Neural progenitor cell (in vitro differentiated cells): Measurements from ENCODE around the gene OR13C2.

ENCODE experiments used
- EZH2 ChIP-seq: fragments of 200-600 bp; sonication (generic); IDR thresholded peaks from 2 replicates; pipeline ENCODE4 v1.6.1; 2017; ENCODE audit warnings: antibody characterized with exemption, mild to moderate bottlenecking, moderate library complexity
- TF ChIP-seq, protein P1 (sequence below): fragments of 200-600 bp; sonication (generic); IDR thresholded peaks from 2 replicates; pipeline ENCODE4 v1.5.1; 2017; ENCODE audit warnings: antibody characterized with exemption, mild to moderate bottlenecking

DNA sequence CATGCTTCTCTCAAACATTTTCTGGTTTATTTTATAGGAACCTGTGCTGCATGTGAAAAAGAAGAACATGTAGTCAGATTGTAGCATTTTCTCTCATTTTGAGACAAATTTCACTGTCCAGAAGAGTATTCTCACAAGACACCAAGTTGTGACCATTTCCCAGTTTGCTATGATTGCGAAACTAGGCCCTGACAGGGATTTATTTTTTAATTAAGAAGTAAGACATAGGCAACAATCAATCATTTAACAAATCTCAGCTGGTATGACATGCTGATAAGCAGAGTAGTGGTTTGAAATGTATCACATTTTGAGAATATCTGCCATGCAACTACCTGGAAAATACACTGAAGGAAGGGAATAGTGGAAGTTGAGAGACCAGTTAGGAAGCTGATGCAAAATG, 24.9 kb downstream of the OR13C2 start:
- TF ChIP-seq, protein P1, sequence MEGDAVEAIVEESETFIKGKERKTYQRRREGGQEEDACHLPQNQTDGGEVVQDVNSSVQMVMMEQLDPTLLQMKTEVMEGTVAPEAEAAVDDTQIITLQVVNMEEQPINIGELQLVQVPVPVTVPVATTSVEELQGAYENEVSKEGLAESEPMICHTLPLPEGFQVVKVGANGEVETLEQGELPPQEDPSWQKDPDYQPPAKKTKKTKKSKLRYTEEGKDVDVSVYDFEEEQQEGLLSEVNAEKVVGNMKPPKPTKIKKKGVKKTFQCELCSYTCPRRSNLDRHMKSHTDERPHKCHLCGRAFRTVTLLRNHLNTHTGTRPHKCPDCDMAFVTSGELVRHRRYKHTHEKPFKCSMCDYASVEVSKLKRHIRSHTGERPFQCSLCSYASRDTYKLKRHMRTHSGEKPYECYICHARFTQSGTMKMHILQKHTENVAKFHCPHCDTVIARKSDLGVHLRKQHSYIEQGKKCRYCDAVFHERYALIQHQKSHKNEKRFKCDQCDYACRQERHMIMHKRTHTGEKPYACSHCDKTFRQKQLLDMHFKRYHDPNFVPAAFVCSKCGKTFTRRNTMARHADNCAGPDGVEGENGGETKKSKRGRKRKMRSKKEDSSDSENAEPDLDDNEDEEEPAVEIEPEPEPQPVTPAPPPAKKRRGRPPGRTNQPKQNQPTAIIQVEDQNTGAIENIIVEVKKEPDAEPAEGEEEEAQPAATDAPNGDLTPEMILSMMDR, result no peak
- no peak for TF ChIP-seq EZH2
